ENCODE data around the gene EGLN3.

Gene EGLN3

DNA sequence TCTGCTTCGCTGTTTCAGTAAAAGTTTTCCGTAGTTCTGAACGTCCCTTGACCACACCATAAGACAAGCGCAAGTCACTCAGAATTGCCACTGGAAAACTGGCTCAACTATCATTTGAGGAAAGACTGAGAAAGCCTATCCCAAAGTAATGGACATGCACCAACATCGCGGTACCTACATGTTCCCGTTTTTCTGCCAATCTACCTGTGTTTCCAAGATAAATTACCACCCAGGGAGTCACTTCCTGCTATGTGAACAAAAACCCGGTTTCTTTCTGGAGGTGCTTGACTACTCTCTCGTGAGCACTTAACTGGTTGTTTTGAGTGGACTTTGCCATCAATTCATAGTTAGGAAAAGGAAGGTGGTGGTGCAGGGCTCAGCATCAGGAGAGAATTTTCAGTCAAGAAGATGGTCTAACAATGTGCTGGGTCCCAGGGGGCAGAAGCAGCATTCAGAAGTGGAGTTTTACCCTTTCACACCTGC lies 1.4 kb downstream of the EGLN3 start:
- H3K27me3 ChIP-seq (replicated peaks; ENCODE audit: control insufficient read depth, insufficient read depth, low read length, poor library complexity, severe bottlenecking), result peaks cover 4% of the 10 kb centered on the region

DNA sequence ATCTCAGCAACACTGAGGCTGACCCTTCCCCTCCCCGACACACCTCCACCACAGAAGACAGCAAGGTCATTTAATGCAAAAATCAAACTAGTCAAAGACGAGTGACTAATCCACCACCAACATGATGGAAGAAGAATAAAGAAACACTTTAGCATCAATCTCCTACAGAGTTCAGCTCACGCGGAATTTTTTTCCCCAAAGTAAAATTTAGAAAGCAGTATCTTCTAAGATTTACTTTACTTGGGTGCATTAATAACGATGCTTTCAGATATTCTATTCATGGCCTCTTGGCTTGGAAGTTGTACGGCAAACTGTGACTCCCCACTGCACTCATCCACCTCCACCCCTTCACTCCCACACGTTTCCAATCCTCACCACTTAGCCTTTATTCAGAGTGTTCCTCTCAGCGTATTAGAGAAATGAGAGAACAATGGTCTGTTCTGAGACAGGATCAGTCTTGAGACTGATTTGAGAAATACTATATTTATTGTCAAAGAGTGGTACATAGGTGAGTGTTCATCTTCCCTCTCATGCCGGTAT lies 1.9 kb downstream of the EGLN3 start:
- H3K4me3 ChIP-seq (ENCODE audit: insufficient read depth, low read depth, low read length, poor library complexity, severe bottlenecking), result peak overlapping the region; percentile 58
- peaks cover 4% of the 10 kb centered on the region for H3K27me3 ChIP-seq (replicated peaks; ENCODE audit: control insufficient read depth, insufficient read depth, low read length, poor library complexity, severe bottlenecking)
- no peak for DNase-seq
- no peak overlapping the region for H3K27ac ChIP-seq (ENCODE audit: insufficient read depth, low read length, poor library complexity, severe bottlenecking)
- peaks cover 9% of the 10 kb centered on the region for H3K4me1 ChIP-seq (ENCODE audit: control insufficient read depth, insufficient read depth, low read length, poor library complexity, severe bottlenecking)
- no peaks in the 10 kb centered on the region for H3K36me3 ChIP-seq (ENCODE audit: control insufficient read depth, insufficient read depth, low read length)
- no peaks in the 10 kb centered on the region for H3K9me3 ChIP-seq (ENCODE audit: control insufficient read depth, low read length)

More for the DNA sequence above, 1.4 kb downstream of the EGLN3 start:
- H3K36me3 ChIP-seq (ENCODE audit: control insufficient read depth, insufficient read depth, low read length), result no peaks in the 10 kb centered on the region
- H3K27ac ChIP-seq (ENCODE audit: insufficient read depth, low read length, poor library complexity, severe bottlenecking), result no peak overlapping the region
- DNase-seq, result no peak
- H3K9me3 ChIP-seq (ENCODE audit: control insufficient read depth, low read length), result no peaks in the 10 kb centered on the region
- peak overlapping the region; percentile 58 for H3K4me3 ChIP-seq (ENCODE audit: insufficient read depth, low read depth, low read length, poor library complexity, severe bottlenecking)
- peaks cover 9% of the 10 kb centered on the region for H3K4me1 ChIP-seq (ENCODE audit: control insufficient read depth, insufficient read depth, low read length, poor library complexity, severe bottlenecking)

DNA sequence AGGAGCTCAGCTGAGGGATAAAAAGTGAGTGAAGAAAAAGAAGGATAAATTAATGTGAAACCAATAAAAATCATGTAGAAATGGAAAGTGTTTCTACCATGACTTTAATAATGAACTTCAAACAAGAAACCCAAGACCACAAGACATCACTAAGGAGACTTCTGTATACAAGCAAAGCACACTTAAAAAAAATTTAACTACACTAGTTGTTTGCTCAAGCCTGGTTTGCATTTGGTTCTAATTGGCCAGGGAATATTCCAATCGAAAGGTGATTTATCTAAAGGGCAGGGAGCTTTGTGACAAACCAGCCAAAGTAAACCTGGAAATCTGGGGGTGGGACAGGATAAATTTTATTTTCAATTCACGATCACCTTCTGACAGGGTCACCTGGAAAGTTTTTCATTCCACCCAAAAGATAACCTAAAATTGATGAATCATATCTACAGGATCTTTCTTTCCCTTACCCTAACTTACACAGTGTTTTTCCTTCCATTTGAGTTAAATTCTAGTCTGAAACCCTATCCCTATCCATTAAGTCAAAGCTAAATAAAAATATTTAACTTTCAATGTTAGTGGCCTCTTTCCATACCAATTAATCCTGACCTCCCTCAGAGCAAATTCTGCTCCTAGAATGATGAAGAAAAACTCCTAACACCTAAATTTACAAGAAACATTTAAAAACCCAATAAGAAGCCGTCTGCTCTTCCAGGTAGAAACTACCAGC lies 2.6 kb downstream of the EGLN3 start:
- no peak overlapping the region for H3K4me3 ChIP-seq (ENCODE audit: insufficient read depth, low read depth, low read length, poor library complexity, severe bottlenecking)

DNA sequence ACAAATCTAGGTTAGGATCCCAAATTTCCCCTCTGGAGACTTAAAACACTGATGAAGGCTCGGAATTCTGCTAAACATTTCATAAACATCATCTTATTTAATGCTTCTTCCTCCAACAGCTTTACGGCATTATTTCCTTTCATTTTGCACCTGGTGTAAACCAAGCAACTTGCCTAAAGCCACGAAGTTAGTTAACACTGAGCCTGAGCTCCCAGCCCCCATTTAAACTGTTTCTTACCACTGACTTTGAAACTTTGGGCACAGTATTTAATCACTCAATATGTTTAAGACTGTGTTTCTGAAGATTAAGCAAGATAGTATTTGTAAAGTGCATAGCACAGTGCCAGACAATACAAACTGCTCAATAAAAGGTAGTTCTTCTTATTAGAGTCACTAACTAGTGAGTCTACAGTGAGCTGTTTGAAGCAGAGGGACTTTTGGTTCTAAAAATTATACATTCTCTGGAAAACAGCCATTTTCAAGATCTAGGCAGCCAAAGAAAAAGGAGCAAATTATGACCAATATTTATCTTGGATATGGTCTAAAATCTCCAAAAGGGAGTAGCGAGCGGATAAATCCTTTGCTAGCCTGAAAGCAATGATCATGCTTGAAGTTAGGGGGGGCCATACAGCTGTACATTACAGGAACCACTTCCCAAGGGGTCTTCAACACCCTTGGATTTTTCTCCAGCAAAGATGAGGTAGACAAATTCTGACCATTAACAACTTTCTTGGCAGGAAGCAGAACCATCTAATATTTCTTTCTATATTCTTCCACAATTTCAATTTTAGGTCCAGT lies 4.0 kb downstream of the EGLN3 start:
- no peak overlapping the region for H3K27ac ChIP-seq (ENCODE audit: insufficient read depth, low read length, poor library complexity, severe bottlenecking)

More for the DNA sequence above, 2.6 kb downstream of the EGLN3 start:
- Histone ChIP-seq H3K4me1 (ENCODE audit: control insufficient read depth, insufficient read depth, low read length, poor library complexity, severe bottlenecking) (peaks cover 9% of the 10 kb centered on the region), H3K9me3 (ENCODE audit: control insufficient read depth, low read length) (no peaks in the 10 kb centered on the region), H3K36me3 (ENCODE audit: control insufficient read depth, insufficient read depth, low read length) (no peaks in the 10 kb centered on the region), H3K27ac (ENCODE audit: insufficient read depth, low read length, poor library complexity, severe bottlenecking) (no peak overlapping the region), H3K27me3 (replicated peaks; ENCODE audit: control insufficient read depth, insufficient read depth, low read length, poor library complexity, severe bottlenecking) (peaks cover 4% of the 10 kb centered on the region)
- no peak for DNase-seq

DNA sequence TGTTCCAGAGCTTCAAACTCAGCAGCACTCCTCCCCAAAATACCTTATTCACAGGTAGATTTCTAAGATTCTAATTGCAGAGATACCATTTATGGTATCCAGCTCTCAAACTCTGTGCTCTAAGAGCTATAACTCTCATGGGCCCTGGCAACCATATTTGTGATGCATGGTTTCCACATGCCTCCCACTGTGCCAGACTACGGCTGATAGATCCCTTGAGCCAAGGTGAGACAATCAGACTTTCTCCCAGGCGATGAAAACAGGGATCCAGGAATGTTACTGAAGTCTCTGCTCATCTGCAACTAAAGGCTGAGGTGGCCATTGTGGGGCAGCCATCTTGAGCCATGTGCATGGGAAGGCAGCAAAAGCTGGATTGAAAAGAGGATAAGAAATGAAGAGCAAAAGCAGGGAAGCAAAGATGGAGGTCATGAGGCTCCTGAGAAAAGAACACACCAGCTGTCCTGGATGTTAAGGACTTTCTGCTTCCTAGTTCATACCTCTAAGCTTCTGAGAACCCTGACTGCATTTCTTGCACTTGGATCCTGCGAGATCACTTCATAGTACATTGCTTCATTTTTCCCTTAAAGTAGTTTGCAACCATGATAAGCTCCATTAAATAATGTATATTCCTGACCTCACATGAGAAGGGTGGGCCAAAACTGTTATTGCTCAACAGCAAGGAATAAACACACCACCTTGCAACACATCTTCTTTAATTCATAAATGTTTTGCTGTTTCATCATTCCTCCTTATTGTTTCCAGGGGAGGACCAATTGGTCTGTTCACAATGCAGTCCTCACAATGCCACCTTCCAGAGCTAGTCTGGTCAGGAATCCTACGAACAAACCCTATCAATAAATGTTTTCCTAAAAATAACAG lies 5.4 kb downstream of the EGLN3 start:
- no peak overlapping the region for H3K4me3 ChIP-seq (ENCODE audit: insufficient read depth, low read depth, low read length, poor library complexity, severe bottlenecking)
- H3K4me1 ChIP-seq (ENCODE audit: control insufficient read depth, insufficient read depth, low read length, poor library complexity, severe bottlenecking), result no peaks in the 10 kb centered on the region
- H3K9me3 ChIP-seq (ENCODE audit: control insufficient read depth, low read length), result no peaks in the 10 kb centered on the region
- DNase-seq, result no peak
- peaks cover 4% of the 10 kb centered on the region for H3K27me3 ChIP-seq (replicated peaks; ENCODE audit: control insufficient read depth, insufficient read depth, low read length, poor library complexity, severe bottlenecking)
- H3K27ac ChIP-seq (ENCODE audit: insufficient read depth, low read length, poor library complexity, severe bottlenecking), result no peak overlapping the region
- no peaks in the 10 kb centered on the region for H3K36me3 ChIP-seq (ENCODE audit: control insufficient read depth, insufficient read depth, low read length)

More for the DNA sequence above, 4.0 kb downstream of the EGLN3 start:
- H3K27me3 ChIP-seq (replicated peaks; ENCODE audit: control insufficient read depth, insufficient read depth, low read length, poor library complexity, severe bottlenecking), result peaks cover 4% of the 10 kb centered on the region
- no peak overlapping the region for H3K4me3 ChIP-seq (ENCODE audit: insufficient read depth, low read depth, low read length, poor library complexity, severe bottlenecking)
- no peak for DNase-seq
- peaks cover 9% of the 10 kb centered on the region for H3K4me1 ChIP-seq (ENCODE audit: control insufficient read depth, insufficient read depth, low read length, poor library complexity, severe bottlenecking)
- no peaks in the 10 kb centered on the region for H3K9me3 ChIP-seq (ENCODE audit: control insufficient read depth, low read length)
- H3K36me3 ChIP-seq (ENCODE audit: control insufficient read depth, insufficient read depth, low read length), result no peaks in the 10 kb centered on the region

DNA sequence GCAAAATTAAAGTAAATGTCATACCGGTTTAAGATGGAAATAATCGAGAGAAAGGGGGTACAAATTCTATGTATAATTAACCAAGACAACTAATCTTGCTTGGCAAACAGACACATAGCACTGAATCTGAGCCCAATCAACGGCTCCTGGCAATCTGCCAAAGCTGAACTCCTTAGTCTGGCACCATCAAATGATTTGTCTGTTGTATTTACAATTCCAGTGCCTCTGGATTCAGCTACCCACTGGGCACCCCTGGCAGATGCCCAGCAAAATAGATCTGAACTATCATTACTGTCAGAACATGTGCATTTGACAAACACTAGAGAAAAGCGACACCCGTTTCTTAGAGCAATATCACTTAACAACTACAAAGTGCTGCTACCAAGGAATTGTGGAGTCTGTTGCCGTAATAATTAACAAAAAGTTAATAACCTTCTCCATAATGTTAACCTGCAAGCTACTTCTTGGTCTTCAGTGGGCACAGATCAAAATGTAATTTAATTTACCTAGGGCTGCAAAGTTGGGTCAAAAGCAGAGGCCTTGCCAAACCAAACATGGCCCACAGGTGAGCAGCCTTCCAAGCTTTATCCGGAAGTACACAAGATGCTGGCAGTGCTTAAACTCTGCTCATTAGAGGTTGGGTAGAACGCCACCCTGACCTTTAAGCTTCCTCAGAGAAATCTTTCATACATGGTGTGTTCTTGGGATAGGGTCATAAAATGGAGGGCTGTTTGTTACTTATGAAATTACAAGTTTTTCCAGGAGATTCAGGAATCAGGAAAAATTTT lies 7.6 kb downstream of the EGLN3 start:
- Histone ChIP-seq H3K36me3 (ENCODE audit: control insufficient read depth, insufficient read depth, low read length) (no peaks in the 10 kb centered on the region), H3K4me1 (ENCODE audit: control insufficient read depth, insufficient read depth, low read length, poor library complexity, severe bottlenecking) (no peaks in the 10 kb centered on the region), H3K27ac (ENCODE audit: insufficient read depth, low read length, poor library complexity, severe bottlenecking) (no peak overlapping the region), H3K9me3 (ENCODE audit: control insufficient read depth, low read length) (no peaks in the 10 kb centered on the region), H3K4me3 (ENCODE audit: insufficient read depth, low read depth, low read length, poor library complexity, severe bottlenecking) (no peak overlapping the region), H3K27me3 (replicated peaks; ENCODE audit: control insufficient read depth, insufficient read depth, low read length, poor library complexity, severe bottlenecking) (no peaks in the 10 kb centered on the region)
- no peak for DNase-seq

DNA sequence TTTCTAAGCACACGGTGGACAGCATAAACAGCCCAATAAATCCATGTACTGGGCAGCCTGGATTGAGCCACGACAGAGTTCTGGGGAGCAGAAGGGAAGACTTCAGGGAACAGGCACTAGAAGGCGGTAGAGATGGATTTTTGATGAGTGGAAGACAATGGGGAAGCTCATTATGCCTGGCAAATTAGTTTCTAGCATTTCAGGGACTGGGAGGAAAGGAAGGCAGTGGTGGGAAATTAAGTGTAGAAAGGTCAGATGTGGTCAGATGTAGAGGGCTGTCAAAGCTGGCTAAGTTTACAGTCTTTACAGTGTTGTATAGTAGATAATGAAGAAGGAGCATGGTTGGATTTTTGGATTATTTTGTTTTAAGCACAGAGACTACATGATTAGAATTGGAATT lies 9.2 kb downstream of the EGLN3 start:
- H3K36me3 ChIP-seq (ENCODE audit: control insufficient read depth, insufficient read depth, low read length), result no peaks in the 10 kb centered on the region
- H3K4me3 ChIP-seq (ENCODE audit: insufficient read depth, low read depth, low read length, poor library complexity, severe bottlenecking), result no peak overlapping the region

DNA sequence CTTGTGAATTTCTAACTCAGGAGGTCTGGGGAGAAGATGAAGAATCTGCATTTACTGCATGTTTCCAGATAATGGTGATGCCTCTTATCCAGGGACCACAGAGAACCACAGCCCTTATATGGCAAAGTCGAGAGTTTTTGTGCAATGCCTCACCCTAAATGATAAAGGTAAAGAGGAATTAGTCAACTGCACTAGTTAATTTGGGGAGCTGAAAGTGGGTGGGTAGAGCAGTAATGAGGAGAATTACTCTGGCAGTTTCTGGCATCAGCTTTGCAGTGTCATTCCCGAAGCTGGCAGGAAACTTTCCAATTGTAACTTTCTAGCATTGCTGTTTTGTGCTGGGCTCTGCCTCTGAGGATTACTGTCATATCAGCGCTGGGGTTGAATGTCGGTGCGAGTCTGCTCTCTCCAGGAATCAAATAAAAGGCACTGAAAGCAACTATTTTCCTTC lies 10.3 kb downstream of the EGLN3 start:
- no peak overlapping the region for H3K27ac ChIP-seq (ENCODE audit: insufficient read depth, low read length, poor library complexity, severe bottlenecking)
- H3K27me3 ChIP-seq (replicated peaks; ENCODE audit: control insufficient read depth, insufficient read depth, low read length, poor library complexity, severe bottlenecking), result no peaks in the 10 kb centered on the region
- DNase-seq, result no peak
- no peaks in the 10 kb centered on the region for H3K36me3 ChIP-seq (ENCODE audit: control insufficient read depth, insufficient read depth, low read length)
- no peaks in the 10 kb centered on the region for H3K4me1 ChIP-seq (ENCODE audit: control insufficient read depth, insufficient read depth, low read length, poor library complexity, severe bottlenecking)
- H3K4me3 ChIP-seq (ENCODE audit: insufficient read depth, low read depth, low read length, poor library complexity, severe bottlenecking), result no peak overlapping the region
- no peaks in the 10 kb centered on the region for H3K9me3 ChIP-seq (ENCODE audit: control insufficient read depth, low read length)

More for the DNA sequence above, 9.2 kb downstream of the EGLN3 start:
- no peak for DNase-seq
- Histone ChIP-seq H3K27ac (ENCODE audit: insufficient read depth, low read length, poor library complexity, severe bottlenecking) (no peak overlapping the region), H3K27me3 (replicated peaks; ENCODE audit: control insufficient read depth, insufficient read depth, low read length, poor library complexity, severe bottlenecking) (no peaks in the 10 kb centered on the region), H3K4me1 (ENCODE audit: control insufficient read depth, insufficient read depth, low read length, poor library complexity, severe bottlenecking) (no peaks in the 10 kb centered on the region), H3K9me3 (ENCODE audit: control insufficient read depth, low read length) (no peaks in the 10 kb centered on the region)

Data from effector memory CD4-positive, alpha-beta T cell (primary cell).